RWPE2 (cell line): ENCODE data around the gene SGK2.

Experiments
- ATAC-seq: fragments of 200-7000 bp; cut with Tn5 transposase; 3 replicates; pipeline ENCODE4 v1.9.1; 2021; ENCODE audit warnings: low read depth
- DNase-seq: peaks from one replicate; pipeline ENCODE4 v3.0.0-alpha.2; 2020; ENCODE audit warnings: low spot score
- H3K27ac ChIP-seq: fragments of 450-650 bp; 2 replicates; pipeline ENCODE4 v1.5.1; 2017; ENCODE audit warnings: mild to moderate bottlenecking; ENCODE audit not compliant: poor library complexity, severe bottlenecking
- H3K27me3 ChIP-seq: fragments of 250-450 bp; sonication (Bioruptor Pico); 2 replicates; pipeline ENCODE4 v1.5.1; 2021; ENCODE audit warnings: mild to moderate bottlenecking, moderate library complexity; ENCODE audit not compliant: insufficient read depth, poor library complexity, severe bottlenecking
- H3K36me3 ChIP-seq: fragments of 250-450 bp; sonication (Bioruptor Pico); 2 replicates; pipeline ENCODE4 v1.5.1; 2020; ENCODE audit warnings: low read depth, mild to moderate bottlenecking, moderate library complexity
- H3K4me1 ChIP-seq: fragments of 250-450 bp; sonication (Bioruptor Pico); 2 replicates; pipeline ENCODE4 v1.5.1; 2021; ENCODE audit warnings: mild to moderate bottlenecking, moderate library complexity; ENCODE audit not compliant: insufficient read depth, poor library complexity, severe bottlenecking
- H3K4me3 ChIP-seq: fragments of 250-450 bp; sonication (Bioruptor Pico); 2 replicates; pipeline ENCODE4 v1.5.1; 2021; ENCODE audit warnings: mild to moderate bottlenecking, moderate library complexity; ENCODE audit not compliant: severe bottlenecking
- H3K9me3 ChIP-seq: fragments of 250-450 bp; sonication (Bioruptor Pico); 2 replicates; pipeline ENCODE4 v1.5.1; 2021; ENCODE audit warnings: mild to moderate bottlenecking, moderate library complexity; ENCODE audit not compliant: severe bottlenecking
- TF ChIP-seq, protein P1 (sequence below): fragments of 450-650 bp; IDR thresholded peaks from one replicate; pipeline ENCODE4 v1.5.1; 2017; ENCODE audit warnings: mild to moderate bottlenecking, moderate library complexity; ENCODE audit not compliant: poor library complexity, severe bottlenecking

The SGK2 gene

DNA sequence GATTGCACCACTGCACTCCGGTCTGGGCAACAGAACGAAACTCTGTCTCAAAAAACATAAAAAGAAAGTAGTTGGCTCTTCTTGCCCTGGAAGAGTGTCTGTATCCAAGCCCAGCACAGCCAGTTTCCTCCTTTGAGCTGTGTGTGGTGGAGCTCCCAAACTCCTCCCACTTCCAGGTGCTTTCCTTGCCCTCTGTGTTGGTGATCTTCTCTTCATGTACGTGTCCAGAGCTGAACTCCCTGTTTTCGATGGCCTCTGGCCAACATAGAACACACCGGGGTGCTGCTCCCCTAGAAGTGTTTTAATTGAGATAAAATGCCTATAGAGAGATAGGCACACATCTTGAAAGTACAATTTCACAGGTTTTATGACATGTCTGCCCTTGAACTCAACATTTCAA lies 16.7 kb upstream of the SGK2 start:
- no peaks in the 10 kb centered on the region for H3K9me3 ChIP-seq
- H3K36me3 ChIP-seq: peaks cover 25% of the 10 kb centered on the region
- H3K27ac ChIP-seq: no peak overlapping the region
- DNase-seq: no peak
- H3K4me3 ChIP-seq: no peak overlapping the region
- TF ChIP-seq, protein P1, sequence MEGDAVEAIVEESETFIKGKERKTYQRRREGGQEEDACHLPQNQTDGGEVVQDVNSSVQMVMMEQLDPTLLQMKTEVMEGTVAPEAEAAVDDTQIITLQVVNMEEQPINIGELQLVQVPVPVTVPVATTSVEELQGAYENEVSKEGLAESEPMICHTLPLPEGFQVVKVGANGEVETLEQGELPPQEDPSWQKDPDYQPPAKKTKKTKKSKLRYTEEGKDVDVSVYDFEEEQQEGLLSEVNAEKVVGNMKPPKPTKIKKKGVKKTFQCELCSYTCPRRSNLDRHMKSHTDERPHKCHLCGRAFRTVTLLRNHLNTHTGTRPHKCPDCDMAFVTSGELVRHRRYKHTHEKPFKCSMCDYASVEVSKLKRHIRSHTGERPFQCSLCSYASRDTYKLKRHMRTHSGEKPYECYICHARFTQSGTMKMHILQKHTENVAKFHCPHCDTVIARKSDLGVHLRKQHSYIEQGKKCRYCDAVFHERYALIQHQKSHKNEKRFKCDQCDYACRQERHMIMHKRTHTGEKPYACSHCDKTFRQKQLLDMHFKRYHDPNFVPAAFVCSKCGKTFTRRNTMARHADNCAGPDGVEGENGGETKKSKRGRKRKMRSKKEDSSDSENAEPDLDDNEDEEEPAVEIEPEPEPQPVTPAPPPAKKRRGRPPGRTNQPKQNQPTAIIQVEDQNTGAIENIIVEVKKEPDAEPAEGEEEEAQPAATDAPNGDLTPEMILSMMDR: no peak
- no peak for ATAC-seq
- peaks cover 11% of the 10 kb centered on the region for H3K4me1 ChIP-seq
- H3K27me3 ChIP-seq: no peaks in the 10 kb centered on the region

DNA sequence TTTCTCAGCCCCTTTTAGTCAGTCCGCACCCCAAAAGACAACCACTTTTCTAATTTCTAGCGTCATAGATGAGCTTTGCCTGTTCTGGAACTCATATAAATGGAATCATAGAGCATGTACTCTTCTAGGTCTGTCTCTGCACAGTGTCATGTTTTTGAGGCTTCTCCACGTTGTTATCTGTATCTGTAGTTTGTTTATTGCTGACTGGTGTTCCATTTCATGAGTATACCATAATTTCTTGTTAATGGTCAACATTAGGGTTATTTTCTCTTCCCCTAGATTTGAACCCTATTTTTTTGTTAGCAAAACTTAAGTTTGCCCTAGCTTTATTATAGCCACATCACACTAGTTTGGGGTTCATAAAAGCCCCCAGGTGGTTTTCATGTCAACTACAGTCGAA lies 16.2 kb upstream of the SGK2 start:
- Histone ChIP-seq H3K4me1 (peaks cover 11% of the 10 kb centered on the region), H3K27ac (no peak overlapping the region), H3K4me3 (no peak overlapping the region), H3K36me3 (peaks cover 25% of the 10 kb centered on the region), H3K27me3 (no peaks in the 10 kb centered on the region), H3K9me3 (no peaks in the 10 kb centered on the region)
- DNase-seq: no peak
- TF ChIP-seq, protein P1: no peak
- no peak for ATAC-seq

DNA sequence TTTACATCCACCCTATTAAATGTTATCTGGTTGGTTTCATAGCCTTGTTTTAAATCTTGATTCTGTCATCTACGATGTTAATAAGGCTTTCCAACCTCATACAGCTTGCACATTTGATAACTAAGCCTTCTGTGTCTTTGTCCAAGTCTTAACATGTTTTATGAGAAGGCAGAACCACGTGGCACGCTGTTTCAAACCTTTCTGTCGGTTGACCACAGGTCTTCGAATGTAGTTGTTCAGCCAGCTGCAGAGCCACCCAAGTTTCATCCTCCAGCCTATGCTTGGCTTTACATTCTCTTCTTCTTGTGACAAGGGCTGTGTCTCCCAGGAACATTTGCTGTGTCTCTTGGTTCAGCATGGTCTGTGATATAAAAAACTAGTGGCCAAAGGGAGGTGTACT lies 15.7 kb upstream of the SGK2 start:
- ATAC-seq (no peak; the same call in 2 of the 3 replicates), DNase-seq (no peak)
- H3K27ac ChIP-seq: no peak overlapping the region
- H3K27me3 ChIP-seq: no peaks in the 10 kb centered on the region
- H3K9me3 ChIP-seq: no peaks in the 10 kb centered on the region
- no peak overlapping the region for H3K4me3 ChIP-seq
- H3K36me3 ChIP-seq: peaks cover 25% of the 10 kb centered on the region
- TF ChIP-seq, protein P1: no peak
- H3K4me1 ChIP-seq: peaks cover 11% of the 10 kb centered on the region

DNA sequence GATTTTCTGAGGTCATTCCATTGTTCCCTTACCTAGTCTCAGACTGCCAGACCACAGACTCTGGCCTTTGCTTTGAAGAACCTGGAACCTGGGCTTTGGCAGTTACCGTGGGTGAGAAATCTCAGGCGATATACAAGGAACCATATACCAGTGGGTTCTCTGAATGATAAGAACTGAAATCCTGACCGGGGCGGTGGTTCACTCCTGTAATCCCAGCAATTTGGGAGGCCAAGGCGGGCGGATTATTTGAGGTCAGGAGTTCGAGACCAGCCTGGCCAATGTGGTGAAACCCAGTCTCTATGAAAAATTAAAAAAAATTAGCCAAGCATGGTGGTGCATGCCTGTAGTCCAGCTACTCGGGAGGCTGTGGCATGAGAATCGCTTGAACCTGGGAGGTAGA lies 14.3 kb upstream of the SGK2 start:
- H3K9me3 ChIP-seq: no peaks in the 10 kb centered on the region
- H3K27ac ChIP-seq: no peak overlapping the region
- DNase-seq (peak; percentile 61), ATAC-seq (no peak)
- H3K27me3 ChIP-seq: no peaks in the 10 kb centered on the region
- H3K36me3 ChIP-seq: peaks cover 25% of the 10 kb centered on the region
- peaks cover 11% of the 10 kb centered on the region for H3K4me1 ChIP-seq
- TF ChIP-seq, protein P1: no peak
- H3K4me3 ChIP-seq: no peak overlapping the region

DNA sequence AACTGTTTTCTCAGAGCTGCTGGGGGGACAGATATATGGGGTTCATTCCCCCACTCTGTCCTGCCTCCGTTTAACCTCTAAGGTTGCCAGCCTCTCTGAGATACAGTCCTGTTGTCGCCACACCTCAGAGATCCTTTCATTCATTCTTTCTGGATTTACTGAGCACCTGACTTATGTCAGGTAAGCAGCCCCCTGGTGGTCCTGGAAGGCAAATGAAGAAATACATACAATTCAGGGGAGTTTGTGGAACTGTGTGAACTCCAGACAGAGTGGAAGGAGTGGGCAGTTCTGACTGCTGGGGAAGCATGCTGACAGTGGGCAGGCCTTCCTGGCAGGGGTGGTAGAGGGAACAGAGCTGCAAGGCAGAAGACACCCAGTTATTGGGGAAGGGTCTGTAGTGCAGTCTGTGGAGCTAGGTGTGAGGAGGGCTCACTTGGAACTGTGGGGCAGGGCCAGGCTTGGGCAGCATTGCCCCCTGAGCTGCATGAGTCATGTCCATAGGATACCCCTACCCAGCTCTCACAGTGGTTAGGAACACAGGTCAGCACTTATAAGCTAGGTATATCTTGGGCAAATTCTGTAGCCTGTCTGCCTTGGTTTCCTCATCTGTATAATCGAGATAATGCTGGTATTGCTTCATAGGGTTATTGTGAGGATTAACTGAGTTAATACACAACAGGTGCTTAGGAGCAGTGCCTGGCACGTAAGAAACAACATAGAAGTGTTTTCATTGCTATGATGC lies 12.8 kb upstream of the SGK2 start:
- TF ChIP-seq, protein P1: no peak
- DNase-seq (peak; percentile 54), ATAC-seq (no peak)
- Histone ChIP-seq H3K27me3 (no peaks in the 10 kb centered on the region), H3K9me3 (no peaks in the 10 kb centered on the region), H3K36me3 (peaks cover 18% of the 10 kb centered on the region), H3K4me1 (peaks cover 11% of the 10 kb centered on the region), H3K27ac (no peak overlapping the region), H3K4me3 (no peak overlapping the region)
